ENCODE measurements around the gene RNF112.

RNF112 gene

DNA sequence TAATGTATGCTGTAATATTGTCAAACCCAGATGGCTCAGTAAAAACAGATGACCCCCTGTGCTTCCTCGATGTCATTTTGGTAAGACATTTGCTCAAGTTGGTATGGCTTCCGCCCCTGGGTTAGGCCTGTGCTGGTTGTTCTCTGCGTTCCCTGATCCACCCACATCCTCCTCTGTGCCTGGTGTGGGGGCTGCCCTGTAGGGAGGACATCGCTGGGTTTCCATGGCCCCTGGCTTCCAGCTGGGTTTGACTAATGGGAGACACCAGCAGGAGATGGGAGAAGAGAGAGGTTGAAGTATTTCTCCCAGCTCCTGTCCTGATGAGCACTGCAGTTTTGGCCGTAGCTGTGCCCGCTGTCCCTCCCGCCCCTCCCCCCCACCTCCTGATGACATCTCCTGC lies 19.6 kb upstream of the RNF112 start:
- no peaks in the 10 kb centered on the region for H3K9me2 ChIP-seq (replicated peaks; ENCODE audit: low read depth, low read length)
- no peaks in the 10 kb centered on the region for H3K27me3 ChIP-seq (ENCODE audit: insufficient read depth, low read length, poor library complexity, severe bottlenecking)
- H3K9me3 ChIP-seq (ENCODE audit: insufficient read depth, low read depth, low read length) = no peaks in the 10 kb centered on the region
- H3F3A ChIP-seq (ENCODE audit: low read depth) = no peaks in the 10 kb centered on the region
- no peak overlapping the region for H3K4me3 ChIP-seq (ENCODE audit: low read length, poor library complexity, severe bottlenecking)
- TF ChIP-seq EZH2phosphoT487 (IDR thresholded peaks at IDR 0.05; ENCODE audit: borderline replicate concordance) = no peak
- TF ChIP-seq CTCF (conservative IDR thresholded peaks at IDR 0.05; ENCODE audit: low read length) = no peak
- H3K79me2 ChIP-seq (ENCODE audit: insufficient read depth, low read length) = no peaks in the 10 kb centered on the region
- H3K9ac ChIP-seq (ENCODE audit: low read depth, low read length, poor library complexity, severe bottlenecking) = no peak overlapping the region
- H3K4me2 ChIP-seq (ENCODE audit: low read depth, low read length, poor library complexity, severe bottlenecking) = no peak overlapping the region
- no peak overlapping the region for H2AFZ ChIP-seq (ENCODE audit: low read length)
- peaks cover 5% of the 10 kb centered on the region for H3K4me1 ChIP-seq (ENCODE audit: insufficient read depth, low read length, poor library complexity, severe bottlenecking)
- no peaks in the 10 kb centered on the region for H3K36me3 ChIP-seq (ENCODE audit: insufficient read depth, low read length)
- no peaks in the 10 kb centered on the region for H4K20me1 ChIP-seq (ENCODE audit: insufficient read depth, low read length, poor library complexity, severe bottlenecking)

GRCh38 chr17:19392303-19392702 lies 18.7 kb upstream of the RNF112 start:
- H4K20me1 ChIP-seq (ENCODE audit: insufficient read depth, low read length, poor library complexity, severe bottlenecking) = no peaks in the 10 kb centered on the region
- no peak overlapping the region for H2AFZ ChIP-seq (ENCODE audit: low read length)
- no peaks in the 10 kb centered on the region for H3F3A ChIP-seq (ENCODE audit: low read depth)
- H3K9ac ChIP-seq (ENCODE audit: low read depth, low read length, poor library complexity, severe bottlenecking) = no peak overlapping the region
- H3K79me2 ChIP-seq (ENCODE audit: insufficient read depth, low read length) = no peaks in the 10 kb centered on the region
- H3K27me3 ChIP-seq (ENCODE audit: insufficient read depth, low read length, poor library complexity, severe bottlenecking) = no peaks in the 10 kb centered on the region
- no peak for TF ChIP-seq CTCF (conservative IDR thresholded peaks at IDR 0.05; ENCODE audit: low read length)
- no peak for TF ChIP-seq EZH2phosphoT487 (IDR thresholded peaks at IDR 0.05; ENCODE audit: borderline replicate concordance)
- H3K9me3 ChIP-seq (ENCODE audit: insufficient read depth, low read depth, low read length) = no peaks in the 10 kb centered on the region
- no peak overlapping the region for H3K4me2 ChIP-seq (ENCODE audit: low read depth, low read length, poor library complexity, severe bottlenecking)
- H3K4me1 ChIP-seq (ENCODE audit: insufficient read depth, low read length, poor library complexity, severe bottlenecking) = peaks cover 2% of the 10 kb centered on the region
- H3K4me3 ChIP-seq (ENCODE audit: low read length, poor library complexity, severe bottlenecking) = no peak overlapping the region
- H3K36me3 ChIP-seq (ENCODE audit: insufficient read depth, low read length) = no peaks in the 10 kb centered on the region
- no peaks in the 10 kb centered on the region for H3K9me2 ChIP-seq (replicated peaks; ENCODE audit: low read depth, low read length)

DNA sequence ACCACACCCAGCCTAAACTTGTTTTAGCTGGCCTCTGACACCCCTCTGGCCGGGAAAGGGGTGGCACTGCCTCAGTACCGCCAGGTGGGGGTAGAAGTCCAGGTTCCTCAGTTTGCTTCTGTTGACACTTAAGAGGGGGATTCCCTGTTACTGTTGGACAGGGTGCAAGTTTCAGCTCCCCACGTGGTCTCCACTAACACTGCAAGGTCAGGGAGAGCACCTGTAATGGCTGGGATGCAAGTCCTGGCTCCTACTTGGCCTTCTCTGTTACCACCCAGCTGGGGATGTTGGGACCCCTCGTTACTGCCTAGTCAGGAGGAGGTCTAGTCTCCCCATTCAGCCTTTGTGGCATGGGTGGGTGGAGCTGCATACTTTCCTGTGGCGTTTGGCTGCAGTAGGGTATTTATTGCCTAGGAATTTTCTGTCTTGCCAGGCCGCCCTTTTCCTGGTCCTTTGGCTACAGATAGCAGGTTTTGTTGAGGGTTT lies 13.4 kb upstream of the RNF112 start:
- Histone ChIP-seq H3K9me3 (ENCODE audit: insufficient read depth, low read depth, low read length) (no peaks in the 10 kb centered on the region), H3K27me3 (ENCODE audit: insufficient read depth, low read length, poor library complexity, severe bottlenecking) (no peaks in the 10 kb centered on the region), H3K4me3 (ENCODE audit: low read length, poor library complexity, severe bottlenecking) (no peak overlapping the region), H3K4me1 (ENCODE audit: insufficient read depth, low read length, poor library complexity, severe bottlenecking) (peaks cover 8% of the 10 kb centered on the region), H3K79me2 (ENCODE audit: insufficient read depth, low read length) (no peaks in the 10 kb centered on the region), H4K20me1 (ENCODE audit: insufficient read depth, low read length, poor library complexity, severe bottlenecking) (no peaks in the 10 kb centered on the region), H3F3A (ENCODE audit: low read depth) (no peaks in the 10 kb centered on the region), H3K36me3 (ENCODE audit: insufficient read depth, low read length) (no peaks in the 10 kb centered on the region), H3K9ac (ENCODE audit: low read depth, low read length, poor library complexity, severe bottlenecking) (no peak overlapping the region), H3K9me2 (replicated peaks; ENCODE audit: low read depth, low read length) (no peaks in the 10 kb centered on the region), H3K4me2 (ENCODE audit: low read depth, low read length, poor library complexity, severe bottlenecking) (no peak overlapping the region), H2AFZ (ENCODE audit: low read length) (no peak overlapping the region)
- TF ChIP-seq CTCF (conservative IDR thresholded peaks at IDR 0.05; ENCODE audit: low read length) (no peak), EZH2phosphoT487 (IDR thresholded peaks at IDR 0.05; ENCODE audit: borderline replicate concordance) (no peak)

Data from Loucy (cell line).